GM19193 (cell line): ENCODE data around the gene ADAMTS6.

Experiments
- POLR2A ChIP-seq: IDR thresholded peaks from 4 replicates; pipeline ENCODE4 v1.6.1; 2011; ENCODE audit not compliant: insufficient read depth, insufficient read length; ENCODE audit errors: extremely low read depth

Gene ADAMTS6

DNA sequence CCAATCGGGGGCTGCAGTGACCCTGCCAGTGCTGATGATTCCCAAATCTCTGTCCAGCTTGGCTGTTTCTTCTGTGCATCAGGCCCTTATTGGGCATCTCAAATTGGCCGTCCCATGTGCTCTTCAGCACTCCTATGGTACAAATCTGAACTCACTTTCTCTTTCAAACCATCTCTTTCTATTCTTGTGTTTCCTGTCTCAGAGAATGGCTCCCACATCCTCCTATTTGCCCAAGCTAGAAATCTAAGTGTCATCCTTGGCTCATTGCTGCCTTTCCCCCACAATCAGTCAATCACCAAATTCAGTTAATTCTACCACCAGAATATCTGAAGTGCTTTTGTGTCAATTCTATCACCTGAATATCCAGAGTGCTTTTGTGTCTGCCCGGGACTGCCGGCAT is 376.4 kb downstream of the ADAMTS6 start:
- no peak for TF ChIP-seq POLR2A

DNA sequence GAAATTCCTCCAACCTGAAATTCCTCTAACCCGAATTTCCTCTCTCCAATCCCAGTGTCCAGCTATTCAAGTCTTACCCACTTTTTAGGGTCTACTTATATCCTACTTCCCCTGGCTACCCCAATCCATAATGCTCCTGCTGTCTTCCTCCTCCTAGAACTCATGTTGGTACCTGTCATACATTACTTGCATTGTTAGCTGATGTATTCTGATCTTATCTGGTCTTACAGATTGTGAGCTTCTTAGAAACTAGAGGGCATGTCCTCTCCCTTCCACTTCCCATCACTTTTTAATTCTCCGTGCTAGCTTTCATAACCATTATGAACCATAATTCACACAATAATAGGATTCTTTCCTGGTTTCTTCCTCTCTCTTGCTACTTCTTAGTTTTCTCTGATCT is 376.9 kb downstream of the ADAMTS6 start:
- no peak for TF ChIP-seq POLR2A

DNA sequence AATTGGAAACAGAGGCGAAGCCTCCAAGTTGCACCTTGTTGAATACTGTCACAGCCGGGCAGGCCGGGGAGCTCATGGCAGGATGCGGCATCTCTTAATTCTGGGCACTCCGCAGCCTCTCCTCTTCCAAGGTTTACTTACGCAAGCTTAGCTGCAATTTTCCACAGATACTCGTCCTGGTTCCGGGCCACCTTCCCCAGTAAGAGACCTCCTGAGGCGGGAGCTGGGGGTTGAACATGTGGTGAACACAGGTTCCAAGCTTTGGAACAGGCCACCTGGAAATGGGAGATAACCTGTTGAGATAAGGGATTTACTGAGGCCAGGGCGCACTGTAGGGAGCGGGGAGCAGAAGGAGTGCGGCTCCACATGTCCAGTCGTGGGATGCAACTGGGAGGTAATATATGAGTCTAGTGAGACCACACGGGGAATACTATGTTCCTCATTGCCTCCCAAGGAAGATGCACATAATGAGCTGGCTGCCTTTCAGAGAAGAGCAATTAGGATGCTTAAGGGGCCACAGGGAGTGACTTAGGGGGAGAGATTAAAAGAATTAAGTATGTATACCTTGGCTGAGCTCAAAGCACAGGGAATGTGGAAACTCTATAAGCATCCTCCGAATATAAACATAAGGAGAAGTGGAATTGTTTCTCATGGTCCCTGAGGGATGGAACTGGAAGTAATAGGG is 377.8 kb downstream of the ADAMTS6 start:
- TF ChIP-seq POLR2A: no peak

DNA sequence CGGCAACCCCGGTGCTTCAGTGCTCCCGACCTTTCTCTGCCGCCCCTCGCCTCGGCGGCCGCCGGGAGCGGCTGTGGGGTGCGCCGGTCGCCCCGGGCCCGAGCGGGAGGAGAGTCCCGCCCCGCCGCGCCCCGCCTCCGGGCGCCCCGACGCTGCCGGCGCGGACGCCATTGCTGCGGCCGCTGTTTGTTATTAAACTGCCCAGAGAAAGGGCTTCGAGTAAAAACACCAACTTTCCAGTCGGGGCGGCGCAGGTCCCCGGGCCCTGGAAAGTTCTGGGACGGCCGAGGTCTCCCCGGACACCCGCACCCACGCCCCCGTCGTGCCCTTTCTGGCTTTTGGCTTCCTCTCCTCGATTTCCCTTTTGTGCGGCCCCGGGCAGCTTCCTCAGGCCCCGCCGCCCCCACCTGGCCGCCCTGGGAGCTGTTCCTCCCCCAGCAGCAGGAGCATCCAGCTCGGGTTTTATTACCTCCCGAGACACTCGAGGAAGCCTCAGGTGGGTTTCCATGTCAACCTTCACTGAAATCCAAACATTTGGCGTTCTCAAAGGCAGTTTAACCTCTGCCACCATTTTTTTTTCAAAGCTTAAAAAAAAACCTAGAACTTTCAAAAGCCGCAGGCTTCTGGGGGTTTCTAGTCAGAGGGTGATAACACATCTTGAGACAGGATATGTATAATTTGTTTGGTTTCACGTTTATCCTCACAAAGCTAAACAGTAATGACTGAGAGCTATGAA is 378.6 kb downstream of the ADAMTS6 start:
- TF ChIP-seq POLR2A: peak; percentile 63

DNA sequence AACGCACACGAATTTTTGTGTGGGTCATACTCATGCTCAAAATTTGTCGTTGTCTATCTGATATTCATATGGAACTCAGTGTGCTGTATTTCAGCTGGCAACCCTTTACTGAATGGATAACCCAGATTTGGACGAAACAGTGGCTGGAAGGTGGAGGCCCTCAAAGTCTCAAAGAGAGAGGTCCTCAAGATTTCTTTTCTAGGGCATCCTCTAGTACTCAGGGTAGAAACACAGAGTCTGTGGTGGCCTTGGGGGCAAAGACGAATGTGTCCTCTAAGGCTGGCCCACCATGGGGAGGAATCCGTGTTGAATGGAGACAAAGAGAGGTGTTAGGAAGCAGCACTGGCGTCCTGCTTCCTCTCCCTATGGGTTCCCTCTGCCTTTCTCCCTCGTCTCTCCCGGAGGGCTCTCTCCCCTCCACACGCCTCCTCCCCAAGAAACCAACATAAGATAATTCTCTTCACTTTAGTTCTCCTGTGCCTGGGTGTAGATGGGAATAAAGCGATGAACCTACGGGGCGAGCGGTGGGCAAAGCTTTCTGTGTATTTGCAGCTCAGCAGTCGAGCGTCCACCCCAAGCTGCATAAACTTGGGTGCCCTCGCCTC is 379.2 kb downstream of the ADAMTS6 start:
- TF ChIP-seq POLR2A: no peak

DNA sequence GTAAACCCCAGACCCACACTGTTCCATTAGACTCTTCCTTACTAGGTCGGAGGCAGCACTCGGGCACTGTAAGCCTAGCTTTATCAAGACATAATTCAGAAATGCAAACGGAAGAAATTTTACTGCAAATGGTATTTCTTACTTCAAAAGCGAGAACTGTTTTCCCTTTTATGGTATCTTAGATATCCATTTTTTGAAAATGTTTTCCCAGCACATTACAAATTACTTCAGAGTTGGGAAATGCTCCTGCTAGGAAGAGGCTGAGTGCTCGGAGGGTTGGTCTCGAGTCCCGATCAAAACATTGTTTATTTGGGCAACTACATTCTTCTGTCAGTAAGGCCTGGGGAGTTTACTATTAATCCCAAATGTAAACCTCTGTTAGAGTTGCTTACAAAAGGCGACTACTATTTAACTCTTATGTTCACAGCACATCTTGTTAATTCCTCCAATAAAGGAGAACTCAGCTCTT is 380.1 kb downstream of the ADAMTS6 start:
- no peak for TF ChIP-seq POLR2A

DNA sequence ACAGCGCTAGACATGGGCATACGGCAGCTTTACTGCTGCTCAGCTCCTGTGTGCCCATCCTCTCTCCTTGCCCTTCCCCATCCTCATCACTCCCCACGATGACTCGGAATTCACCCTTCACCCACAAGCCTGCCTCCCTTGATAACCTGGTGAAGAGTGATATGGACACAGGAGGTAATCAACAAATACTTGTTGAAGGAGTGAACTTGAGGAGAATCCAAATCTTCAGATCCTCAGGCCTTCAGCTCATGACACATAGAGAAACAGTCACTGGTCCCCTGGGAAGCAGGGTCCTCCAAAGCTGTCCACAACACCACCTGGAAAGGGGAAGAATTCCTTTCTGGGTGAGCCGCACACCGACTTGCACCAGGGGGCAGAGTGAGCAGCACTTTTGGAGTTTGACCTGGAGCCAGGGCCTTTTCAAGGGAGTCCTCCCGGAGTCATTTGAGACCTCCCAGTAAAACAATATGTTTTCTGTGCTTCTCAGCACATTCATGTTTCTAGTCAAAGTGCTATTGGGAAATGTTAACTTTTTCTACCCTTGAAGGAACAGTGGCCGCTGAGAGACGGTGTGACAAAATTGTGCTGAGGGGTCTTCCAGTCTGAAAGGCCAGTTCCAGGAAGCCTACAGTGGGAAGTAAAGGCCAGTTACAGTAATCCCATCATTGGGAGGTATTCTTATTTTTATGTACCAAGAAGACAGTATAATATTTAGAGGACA is 380.6 kb downstream of the ADAMTS6 start:
- TF ChIP-seq POLR2A: no peak
